GM19238 (cell line): ENCODE measurements around the gene SBK1.
A peak's percentile ranks its signal among the peaks of the same experiment; 100 is the strongest.

Source experiments
- DNase-seq: peaks from one replicate; pipeline ENCODE4 v3.0.0; 2011; ENCODE audit warnings: low spot score; ENCODE audit not compliant: insufficient read length

SBK1 gene

GRCh38 chr16:28304214-28304613 is 11.9 kb downstream of the SBK1 start:
- no peak for DNase-seq

- no peak for DNase-seq
Observed at GRCh38 chr16:28307936-28308335, 15.6 kb downstream of the SBK1 start.

GRCh38 chr16:28308794-28309584 is 16.7 kb downstream of the SBK1 start:
- DNase-seq, result no peak

GRCh38 chr16:28309811-28310311 is 17.5 kb downstream of the SBK1 start:
- no peak for DNase-seq

- DNase-seq, result no peak
Observed at GRCh38 chr16:28310796-28311195, 18.5 kb downstream of the SBK1 start.

GRCh38 chr16:28311413-28311812 is 19.1 kb downstream of the SBK1 start:
- DNase-seq, result no peak

- DNase-seq, result no peak
Observed at GRCh38 chr16:28311913-28312312, 19.6 kb downstream of the SBK1 start.

GRCh38 chr16:28312327-28312726 is 20.0 kb downstream of the SBK1 start:
- DNase-seq, result no peak

GRCh38 chr16:28313587-28313986 is 21.3 kb downstream of the SBK1 start:
- no peak for DNase-seq

GRCh38 chr16:28316054-28316453 is 23.7 kb downstream of the SBK1 start:
- no peak for DNase-seq

- peak; percentile 70 for DNase-seq
Observed at GRCh38 chr16:28317040-28317880, 24.9 kb downstream of the SBK1 start.

GRCh38 chr16:28318042-28318744 is 25.9 kb downstream of the SBK1 start:
- no peak for DNase-seq

- DNase-seq, result no peak
Observed at GRCh38 chr16:28319476-28320022, 27.2 kb downstream of the SBK1 start.

GRCh38 chr16:28320023-28320561 is 27.8 kb downstream of the SBK1 start:
- DNase-seq, result no peak

GRCh38 chr16:28320741-28321140 is 28.4 kb downstream of the SBK1 start:
- no peak for DNase-seq

GRCh38 chr16:28321700-28322411 is 29.5 kb downstream of the SBK1 start:
- peak; percentile 55 for DNase-seq

- DNase-seq, result no peak
Observed at GRCh38 chr16:28324235-28324886, 32.0 kb downstream of the SBK1 start.

- DNase-seq, result no peak
Observed at GRCh38 chr16:28324887-28325279, 32.6 kb downstream of the SBK1 start.

GRCh38 chr16:28326881-28327610 is 34.7 kb downstream of the SBK1 start:
- DNase-seq, result peak; percentile 85
